Muscle layer of duodenum (tissue), 2 donors: ENCODE data around the gene HIC1.

ENCODE experiments used
- H3K27ac ChIP-seq: one replicate; pipeline ENCODE4 v1.7.0; 2013; ENCODE audit warnings: mild to moderate bottlenecking, low read length
- H3K27me3 ChIP-seq: one replicate; pipeline ENCODE4 v1.7.0; 2013; ENCODE audit warnings: low read depth, mild to moderate bottlenecking, control low read depth, low read length
- H3K36me3 ChIP-seq, 2 donors: one replicate each; pipeline ENCODE4 v1.7.0; 2013; ENCODE audit warnings: low read length in 2 of 2, control low read depth in 1 of 2, mild to moderate bottlenecking in 1 of 2; ENCODE audit not compliant: insufficient read depth in 2 of 2, control insufficient read depth in 1 of 2
- H3K4me1 ChIP-seq, 2 donors: one replicate each; pipeline ENCODE4 v1.7.0; 2013; ENCODE audit warnings: low read length in 2 of 2, mild to moderate bottlenecking in 2 of 2, control low read depth in 1 of 2, moderate library complexity in 1 of 2; ENCODE audit not compliant: insufficient read depth in 2 of 2, control insufficient read depth in 1 of 2
- H3K4me3 ChIP-seq, 2 donors: one replicate each; pipeline ENCODE4 v1.7.0; 2013; ENCODE audit warnings: low read length in 2 of 2, low read depth in 1 of 2, mild to moderate bottlenecking in 1 of 2
- H3K9me3 ChIP-seq, 2 donors: one replicate each; pipeline ENCODE4 v1.7.0; 2013; ENCODE audit warnings: low read length in 2 of 2, control low read depth in 1 of 2, mild to moderate bottlenecking in 1 of 2; ENCODE audit not compliant: control insufficient read depth in 1 of 2
- donor health status: healthy.

HIC1 gene

GRCh38 chr17:2075336-2076086, 20.6 kb downstream of the HIC1 start:
- H3K9me3 ChIP-seq = no peaks in the 10 kb centered on the region
- H3K4me3 ChIP-seq = no peak overlapping the region
- peaks cover 12 to 25% of the 10 kb centered on the region in 2 donors for H3K36me3 ChIP-seq
- no peaks in the 10 kb centered on the region for H3K27me3 ChIP-seq
- peak overlapping the region; percentile 80 for H3K27ac ChIP-seq
- peaks cover 11 to 22% of the 10 kb centered on the region in 2 donors for H3K4me1 ChIP-seq

- peak overlapping the region; percentile 80 for H3K27ac ChIP-seq
- peaks cover 18 to 23% of the 10 kb centered on the region in 2 donors for H3K36me3 ChIP-seq
These were observed 21.4 kb downstream of the HIC1 start for GRCh38 chr17:2076087-2076984.

GRCh38 chr17:2077040-2077439, 22.1 kb downstream of the HIC1 start:
- Histone ChIP-seq H3K27me3 (no peaks in the 10 kb centered on the region), H3K27ac (no peak overlapping the region), H3K36me3 (peaks cover 18 to 19% of the 10 kb centered on the region in 2 donors), H3K4me1 (peaks cover 11 to 20% of the 10 kb centered on the region in 2 donors), H3K9me3 (no peaks in the 10 kb centered on the region), H3K4me3 (no peak overlapping the region)

More at GRCh38 chr17:2076087-2076984, 21.4 kb downstream of the HIC1 start:
- Histone ChIP-seq H3K4me3 (no peak overlapping the region), H3K9me3 (no peaks in the 10 kb centered on the region), H3K4me1 (peaks cover 11 to 18% of the 10 kb centered on the region in 2 donors), H3K27me3 (no peaks in the 10 kb centered on the region)

- H3K4me1 ChIP-seq = peaks cover 34 to 45% of the 10 kb centered on the region in 2 donors
- no peak overlapping the region for H3K27ac ChIP-seq
- no peaks in the 10 kb centered on the region for H3K27me3 ChIP-seq
- H3K4me3 ChIP-seq = no peak overlapping the region
- no peaks in the 10 kb centered on the region for H3K9me3 ChIP-seq
- peaks cover 12 to 18% of the 10 kb centered on the region in 2 donors for H3K36me3 ChIP-seq
These were observed 26.7 kb downstream of the HIC1 start for GRCh38 chr17:2081564-2081963.

GRCh38 chr17:2082003-2082781, 27.3 kb downstream of the HIC1 start:
- H3K36me3 ChIP-seq = peaks cover 9 to 15% of the 10 kb centered on the region in 2 donors
- peaks cover 37 to 45% of the 10 kb centered on the region in 2 donors for H3K4me1 ChIP-seq
- peak overlapping the region; percentile 24 for H3K27ac ChIP-seq
- no peak overlapping the region for H3K4me3 ChIP-seq
- H3K27me3 ChIP-seq = no peaks in the 10 kb centered on the region
- no peaks in the 10 kb centered on the region for H3K9me3 ChIP-seq

- Histone ChIP-seq H3K9me3 (no peaks in the 10 kb centered on the region), H3K36me3 (peaks cover 6 to 9% of the 10 kb centered on the region in 2 donors), H3K4me1 (peaks cover 45 to 58% of the 10 kb centered on the region in 2 donors), H3K27ac (peak overlapping the region; percentile 92), H3K4me3 (no peak overlapping the region), H3K27me3 (no peaks in the 10 kb centered on the region)
These were observed 28.7 kb downstream of the HIC1 start for GRCh38 chr17:2083613-2084035.

GRCh38 chr17:2084036-2084765, 29.3 kb downstream of the HIC1 start:
- Histone ChIP-seq H3K4me3 (no peak overlapping the region), H3K9me3 (no peaks in the 10 kb centered on the region), H3K27me3 (no peaks in the 10 kb centered on the region), H3K4me1 (peaks cover 50 to 63% of the 10 kb centered on the region in 2 donors), H3K36me3 (peaks cover 6 to 9% of the 10 kb centered on the region in 2 donors), H3K27ac (peak overlapping the region; percentile 92)

- H3K27me3 ChIP-seq = no peaks in the 10 kb centered on the region
- peaks cover 50 to 66% of the 10 kb centered on the region in 2 donors for H3K4me1 ChIP-seq
- peak overlapping the region; percentile 92 for H3K27ac ChIP-seq
- peaks cover 6 to 9% of the 10 kb centered on the region in 2 donors for H3K36me3 ChIP-seq
- H3K9me3 ChIP-seq = no peaks in the 10 kb centered on the region
- H3K4me3 ChIP-seq = peak overlapping the region in 1 of 2 donors; percentile 4
These were observed 30.1 kb downstream of the HIC1 start for GRCh38 chr17:2084766-2085647.

- Histone ChIP-seq H3K36me3 (peaks cover 6 to 9% of the 10 kb centered on the region in 2 donors), H3K4me3 (no peak overlapping the region), H3K27me3 (no peaks in the 10 kb centered on the region), H3K9me3 (no peaks in the 10 kb centered on the region), H3K27ac (peak overlapping the region; percentile 92), H3K4me1 (peaks cover 50 to 72% of the 10 kb centered on the region in 2 donors)
These were observed 30.7 kb downstream of the HIC1 start for GRCh38 chr17:2085648-2085949.

GRCh38 chr17:2086306-2086705, 31.4 kb downstream of the HIC1 start:
- Histone ChIP-seq H3K27ac (peak overlapping the region; percentile 92), H3K27me3 (no peaks in the 10 kb centered on the region), H3K9me3 (no peaks in the 10 kb centered on the region), H3K36me3 (peaks cover under 1 to 3% of the 10 kb centered on the region in 2 donors), H3K4me3 (no peak overlapping the region), H3K4me1 (peaks cover 53 to 79% of the 10 kb centered on the region in 2 donors)
